ENCODE results near the gene METTL16.
"Not testable (repeated sequence)": the region's sequence is repeated elsewhere in the genome, so short reads cannot be mapped to it uniquely, and the experiment has no call there.

METTL16 gene

DNA sequence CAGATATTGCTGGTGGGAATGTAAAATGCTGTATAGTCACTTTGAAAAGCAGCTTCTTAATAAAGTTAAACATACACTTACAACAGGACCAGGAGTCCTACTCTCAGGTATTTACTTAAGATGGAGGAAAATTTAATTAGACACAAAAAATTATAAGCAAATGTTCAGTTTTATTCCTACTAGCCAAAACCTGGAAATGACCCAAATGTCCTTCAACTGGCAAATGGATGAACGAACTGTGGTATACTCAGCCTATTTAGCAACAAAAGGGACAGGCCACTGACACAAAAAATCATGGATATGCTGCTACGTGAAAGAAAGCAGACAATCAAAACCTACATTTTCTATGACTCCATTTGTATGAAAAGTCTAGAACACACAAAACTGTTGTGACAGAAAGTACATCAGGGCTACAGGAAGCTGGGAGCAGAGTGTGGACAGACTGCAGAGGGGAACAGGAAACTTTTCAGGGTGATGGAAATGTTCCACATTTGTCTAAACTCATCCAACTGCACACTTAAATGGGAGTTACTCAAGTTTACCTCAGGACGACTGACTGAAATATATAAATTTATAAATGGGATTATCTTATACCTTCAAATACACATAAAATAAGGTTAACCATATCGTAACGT, 61.6 kb downstream of the METTL16 start:
- DNase-seq (ENCODE audit: low read depth), result no peak

DNA sequence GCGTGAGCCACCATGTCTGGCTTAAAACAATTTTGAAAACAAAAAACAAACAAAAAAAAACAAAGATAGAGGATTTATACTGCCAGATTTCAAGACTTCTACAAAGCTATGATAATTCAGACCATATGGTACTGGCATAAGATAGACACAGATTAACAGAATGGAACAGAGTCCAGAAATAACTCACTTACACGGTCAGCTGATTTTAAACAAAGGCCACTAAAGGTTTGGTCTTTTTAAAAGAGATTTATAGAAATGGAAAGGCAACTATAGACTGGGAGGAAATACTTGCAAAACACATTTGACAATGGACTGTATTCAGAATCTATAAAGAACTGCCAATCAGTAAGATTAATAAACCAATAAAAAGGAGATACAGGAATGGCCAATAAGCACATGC, 62.2 kb downstream of the METTL16 start:
- no peak for DNase-seq (ENCODE audit: low read depth)

DNA sequence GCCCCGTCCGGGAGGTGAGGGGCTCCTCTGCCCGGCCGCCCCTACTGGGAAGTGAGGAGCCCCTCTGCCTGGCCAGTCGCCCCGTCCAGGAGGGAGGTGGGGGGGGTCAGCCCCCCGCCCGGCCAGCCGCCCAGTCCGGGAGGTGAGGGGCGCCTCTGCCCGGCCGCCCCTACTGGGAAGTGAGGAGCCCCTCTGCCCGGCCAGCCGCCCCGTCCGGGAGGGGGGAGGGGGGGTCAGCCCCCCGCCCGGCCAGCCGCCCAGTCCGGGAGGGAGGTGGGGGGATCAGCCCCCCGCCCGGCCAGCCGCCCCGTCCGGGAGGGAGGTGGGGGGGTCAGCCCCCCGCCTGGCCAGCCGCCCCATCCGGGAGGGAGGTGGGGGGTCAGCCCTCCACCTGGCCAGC, 64.2 kb downstream of the METTL16 start:
- not testable (repeated sequence) for DNase-seq (ENCODE audit: low read depth)

DNA sequence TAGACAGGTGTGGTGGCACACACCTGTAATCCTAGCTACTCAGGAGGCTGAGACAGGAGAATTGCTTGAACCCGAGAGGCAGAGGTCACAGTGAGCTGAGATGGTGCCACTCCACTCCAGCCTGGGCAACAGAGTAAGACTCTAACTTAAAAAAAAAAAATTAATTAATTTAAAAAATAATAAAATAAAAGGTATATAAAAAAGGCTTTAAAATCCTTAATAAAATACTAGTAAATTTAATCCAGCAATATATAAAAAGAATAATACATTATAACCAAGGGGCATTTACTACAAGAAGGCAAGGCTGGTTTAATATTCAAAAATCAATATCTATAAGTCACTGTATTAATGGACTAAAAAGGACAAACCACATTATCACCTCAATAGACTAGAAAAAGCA, 66.0 kb downstream of the METTL16 start:
- no peak for DNase-seq (ENCODE audit: low read depth)

DNA sequence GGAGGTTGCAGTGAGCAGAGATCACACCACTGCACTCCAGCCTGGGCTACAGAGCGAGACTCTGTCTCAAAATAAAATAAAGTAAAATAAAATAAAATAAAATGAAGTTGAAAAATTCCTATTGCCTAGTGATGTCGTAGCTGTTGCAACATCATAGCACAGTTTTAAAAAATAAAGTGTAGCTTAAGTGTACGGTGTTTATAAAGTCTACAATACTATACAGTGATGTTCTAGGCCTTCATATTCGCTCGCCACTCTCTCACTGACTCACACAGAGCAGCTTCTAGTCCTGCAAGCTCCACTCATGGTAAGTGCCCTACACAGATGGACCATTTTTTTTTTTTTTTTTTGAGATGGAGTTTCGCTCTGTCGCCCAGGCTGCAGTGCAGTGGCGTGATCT, 67.3 kb downstream of the METTL16 start:
- DNase-seq (ENCODE audit: low read depth), result no peak

DNA sequence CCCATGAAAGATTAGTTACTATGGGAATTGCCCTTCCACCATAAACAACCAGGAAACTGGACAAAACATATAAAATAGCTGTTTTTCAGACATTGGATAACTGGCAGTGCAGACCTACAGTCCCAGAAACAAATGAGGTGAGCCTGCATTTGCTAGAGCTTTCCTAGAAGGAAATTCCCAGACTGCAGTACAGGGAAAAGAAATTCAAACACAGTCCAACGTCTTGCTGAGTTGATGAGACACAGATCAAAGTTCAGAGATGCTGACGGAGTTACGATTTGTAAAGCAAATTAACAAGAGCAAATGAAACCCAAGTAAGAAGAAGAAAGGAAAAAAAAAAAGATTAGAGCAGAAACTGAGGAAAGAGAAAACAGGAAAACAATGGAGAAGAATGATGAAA, 69.5 kb downstream of the METTL16 start:
- no peak for DNase-seq (ENCODE audit: low read depth)

DNA sequence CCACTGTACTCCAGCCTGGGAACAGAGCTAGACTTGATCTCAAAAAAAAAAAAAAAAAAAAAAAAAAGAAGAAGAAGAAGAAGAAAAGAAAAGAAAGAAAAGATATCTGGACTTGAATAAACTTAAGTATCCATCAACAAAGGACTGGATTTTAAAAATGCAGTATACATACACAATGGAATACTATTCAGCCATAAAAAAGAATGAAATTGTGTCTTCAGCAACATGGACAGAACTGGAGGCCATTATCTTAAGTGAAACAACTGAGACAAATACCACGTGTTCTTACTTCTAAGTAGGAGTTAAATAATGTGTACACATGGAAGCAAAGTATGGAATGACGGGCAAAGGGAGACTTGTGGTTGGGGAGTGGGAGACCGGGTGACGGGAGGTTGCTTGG, 70.8 kb downstream of the METTL16 start:
- no peak for DNase-seq (ENCODE audit: low read depth)

DNA sequence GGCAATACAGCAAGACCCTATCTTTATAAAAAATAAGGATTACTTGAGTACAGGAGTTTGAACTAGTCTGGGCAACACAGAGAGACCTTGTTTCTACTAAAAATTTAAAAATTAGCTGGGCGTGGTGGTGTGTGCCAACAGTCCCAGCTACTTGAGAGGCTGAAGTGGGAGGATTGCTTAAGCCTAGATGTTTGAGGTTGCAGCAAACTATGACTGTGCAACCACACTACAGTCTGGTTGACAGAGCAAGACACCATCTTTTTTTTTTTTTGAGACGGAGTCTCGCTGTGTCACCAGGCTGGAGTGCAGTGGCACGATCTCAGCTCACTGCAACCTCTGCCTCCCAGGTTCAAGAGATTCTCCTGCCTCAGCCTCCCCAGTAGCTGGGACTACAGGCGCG, 71.7 kb downstream of the METTL16 start:
- DNase-seq (ENCODE audit: low read depth), result not testable (repeated sequence)

DNA sequence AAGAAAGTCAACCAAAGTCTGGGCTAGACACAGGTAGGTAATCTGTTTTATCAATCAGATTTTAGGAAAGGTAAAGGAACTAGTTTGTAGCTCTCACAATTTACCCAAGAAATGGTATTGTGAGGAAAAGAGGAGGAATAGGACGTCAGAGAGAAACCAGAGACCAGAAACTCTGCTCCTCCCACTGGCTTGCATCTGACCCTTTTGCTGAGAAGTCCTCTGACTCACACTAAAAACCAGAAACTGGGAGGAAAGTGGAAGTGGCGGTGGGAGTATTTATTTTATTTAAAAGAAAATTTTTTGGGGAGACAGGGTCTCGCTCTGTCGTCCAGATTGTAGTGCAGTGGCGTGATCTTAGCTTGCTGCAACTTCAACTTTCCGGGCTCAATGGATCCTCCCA, 72.9 kb downstream of the METTL16 start:
- DNase-seq (ENCODE audit: low read depth), result no peak

DNA sequence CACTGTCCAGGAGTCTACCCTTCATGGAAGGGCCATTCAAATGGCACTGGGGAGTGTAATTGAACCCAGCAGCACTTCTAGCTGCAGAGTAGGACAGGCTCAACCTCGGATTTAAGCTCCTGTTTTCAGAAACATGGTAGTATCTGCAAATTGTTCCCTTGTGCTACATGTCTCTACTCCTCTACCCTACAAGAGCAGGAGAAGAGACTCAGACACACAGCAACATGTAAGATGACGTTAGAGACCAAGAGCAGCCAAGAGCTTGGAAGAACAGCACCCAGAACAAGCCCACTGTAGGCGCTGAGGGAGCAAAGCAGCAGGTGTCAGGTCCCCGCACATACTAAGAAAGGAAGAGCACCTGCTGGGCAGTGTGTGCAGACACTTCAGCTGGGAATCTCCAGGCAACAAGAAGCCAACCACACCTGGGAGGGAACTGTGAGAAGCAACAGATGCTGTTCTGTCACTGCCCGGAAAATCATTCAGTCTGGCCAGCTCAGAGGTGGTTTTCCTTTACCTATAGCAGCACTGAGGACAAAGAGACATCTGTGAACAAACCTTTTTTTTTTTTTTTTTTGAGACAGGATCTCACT, 75.3 kb downstream of the METTL16 start:
- no peak for DNase-seq (ENCODE audit: low read depth)

DNA sequence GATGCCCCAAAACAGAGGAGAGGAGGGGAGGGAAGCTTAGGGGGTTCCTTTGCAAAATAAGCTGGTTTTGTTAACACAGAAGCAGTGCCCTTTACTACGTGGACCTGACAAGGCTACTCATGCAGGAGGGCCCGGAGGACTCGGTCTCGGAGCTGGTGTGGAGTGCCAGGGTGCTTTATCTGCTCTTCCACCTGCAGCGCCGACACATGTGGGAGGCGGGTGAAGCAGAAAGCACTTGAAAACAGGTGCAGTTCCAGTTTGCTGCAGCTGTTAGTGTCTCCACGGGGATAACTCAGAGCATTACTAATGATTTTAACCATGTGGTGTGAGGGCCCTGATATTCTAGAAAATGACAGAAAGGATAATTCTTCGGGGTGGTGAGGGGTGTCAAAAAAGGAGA, 75.8 kb downstream of the METTL16 start:
- no peak for DNase-seq (ENCODE audit: low read depth)

DNA sequence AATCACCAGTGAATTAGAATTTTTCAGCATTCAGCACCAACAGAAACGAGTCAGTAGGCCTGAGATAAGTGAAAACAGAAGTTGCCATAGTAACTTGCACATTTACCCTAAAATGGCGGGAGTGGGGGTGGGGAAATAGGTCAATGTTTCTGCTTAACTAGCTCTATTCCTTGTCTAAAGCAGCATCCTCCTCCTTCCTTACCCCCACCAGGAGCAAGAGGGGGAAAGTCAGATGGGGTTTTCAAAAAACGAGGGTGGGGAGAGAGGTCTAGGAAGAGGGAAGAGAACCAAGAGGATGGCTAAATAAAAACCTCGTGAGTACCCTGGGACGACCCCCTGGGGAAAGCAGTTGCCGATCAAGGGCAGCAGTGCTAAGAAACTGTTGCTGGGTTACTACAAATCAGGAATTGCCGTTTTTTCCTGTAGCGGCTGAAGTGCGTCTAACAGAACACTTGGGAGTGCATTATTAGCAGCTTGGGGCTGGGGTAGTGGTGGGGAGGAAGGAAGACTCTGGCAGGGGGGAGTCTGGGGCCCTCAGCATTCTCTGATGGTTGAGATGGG, 76.4 kb downstream of the METTL16 start:
- DNase-seq (ENCODE audit: low read depth), result no peak

DNA sequence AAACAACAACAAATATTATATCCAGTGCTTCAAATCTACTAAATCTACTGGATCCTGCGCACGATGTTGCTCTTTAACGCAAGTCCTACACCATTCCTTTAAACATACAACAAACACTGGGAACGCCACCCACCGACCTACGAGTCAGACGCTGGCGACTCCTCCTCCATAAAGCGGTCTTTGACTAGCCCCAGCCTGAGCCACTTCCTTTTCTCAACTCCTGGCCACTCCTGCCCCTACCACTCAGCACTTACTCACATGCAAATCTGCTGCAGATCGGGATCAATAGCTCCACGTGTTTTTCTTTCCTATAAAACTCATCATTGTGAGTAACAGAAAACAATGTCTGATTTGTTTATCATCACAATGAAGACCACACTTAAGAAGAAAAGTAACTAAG, 78.0 kb downstream of the METTL16 start:
- DNase-seq (ENCODE audit: low read depth), result no peak

DNA sequence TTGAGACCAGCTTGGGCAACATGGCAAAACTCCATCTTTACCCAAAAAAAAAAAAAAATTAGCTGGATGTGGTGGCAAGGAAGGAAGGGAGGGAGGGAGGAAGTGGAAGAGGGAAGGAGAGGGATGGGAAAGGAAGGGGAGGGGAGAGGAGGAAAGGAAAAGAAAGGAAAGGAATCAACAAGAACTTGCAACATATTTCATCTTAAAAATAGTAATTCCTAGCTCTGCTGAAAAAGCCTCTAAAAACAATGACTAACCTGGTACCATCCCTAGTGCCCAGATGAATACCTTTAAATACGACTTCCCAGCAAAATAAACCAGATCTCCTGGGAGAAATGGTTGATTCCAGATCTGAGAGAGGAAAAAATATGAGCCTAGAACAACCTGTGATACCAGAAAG, 83.8 kb downstream of the METTL16 start:
- DNase-seq (ENCODE audit: low read depth), result no peak

DNA sequence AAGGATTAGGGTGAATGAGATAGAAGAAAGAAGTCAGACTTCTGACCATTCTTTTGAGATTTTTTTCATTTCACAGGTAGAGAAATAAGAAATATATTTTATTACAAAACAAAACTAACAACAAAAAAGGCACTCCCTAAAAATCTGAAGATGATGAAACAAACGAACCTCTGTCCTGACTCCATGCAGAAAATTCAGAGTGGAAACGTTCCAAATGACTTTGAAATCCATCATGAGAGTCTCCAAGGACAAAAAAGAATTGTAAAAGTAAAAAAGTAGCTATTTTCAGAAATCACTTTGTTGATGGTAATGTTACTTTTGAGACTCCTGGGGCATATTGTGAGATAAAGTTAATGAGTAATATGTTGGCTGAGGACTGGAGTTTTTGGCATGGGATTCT, 84.5 kb downstream of the METTL16 start:
- DNase-seq (ENCODE audit: low read depth), result no peak

DNA sequence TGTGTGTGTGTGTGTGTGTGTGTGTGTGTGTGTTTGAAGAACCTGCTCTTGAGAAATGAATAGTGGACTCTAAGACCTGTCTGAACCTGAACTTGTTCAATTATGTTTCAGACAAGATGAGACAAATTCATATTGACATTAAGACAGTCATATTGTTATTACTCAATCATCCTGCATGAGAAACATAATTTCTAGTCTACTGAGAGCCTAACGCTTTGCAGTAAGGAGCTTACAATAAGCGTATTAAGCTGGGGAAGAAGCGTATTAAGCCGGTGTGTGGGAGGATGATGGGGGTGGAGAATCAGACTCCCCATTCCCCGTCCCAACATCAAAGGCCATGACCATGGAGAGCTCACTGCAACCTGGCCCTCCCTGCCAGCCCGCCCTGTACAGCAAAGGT, 88.4 kb downstream of the METTL16 start:
- no peak for DNase-seq (ENCODE audit: low read depth)

DNA sequence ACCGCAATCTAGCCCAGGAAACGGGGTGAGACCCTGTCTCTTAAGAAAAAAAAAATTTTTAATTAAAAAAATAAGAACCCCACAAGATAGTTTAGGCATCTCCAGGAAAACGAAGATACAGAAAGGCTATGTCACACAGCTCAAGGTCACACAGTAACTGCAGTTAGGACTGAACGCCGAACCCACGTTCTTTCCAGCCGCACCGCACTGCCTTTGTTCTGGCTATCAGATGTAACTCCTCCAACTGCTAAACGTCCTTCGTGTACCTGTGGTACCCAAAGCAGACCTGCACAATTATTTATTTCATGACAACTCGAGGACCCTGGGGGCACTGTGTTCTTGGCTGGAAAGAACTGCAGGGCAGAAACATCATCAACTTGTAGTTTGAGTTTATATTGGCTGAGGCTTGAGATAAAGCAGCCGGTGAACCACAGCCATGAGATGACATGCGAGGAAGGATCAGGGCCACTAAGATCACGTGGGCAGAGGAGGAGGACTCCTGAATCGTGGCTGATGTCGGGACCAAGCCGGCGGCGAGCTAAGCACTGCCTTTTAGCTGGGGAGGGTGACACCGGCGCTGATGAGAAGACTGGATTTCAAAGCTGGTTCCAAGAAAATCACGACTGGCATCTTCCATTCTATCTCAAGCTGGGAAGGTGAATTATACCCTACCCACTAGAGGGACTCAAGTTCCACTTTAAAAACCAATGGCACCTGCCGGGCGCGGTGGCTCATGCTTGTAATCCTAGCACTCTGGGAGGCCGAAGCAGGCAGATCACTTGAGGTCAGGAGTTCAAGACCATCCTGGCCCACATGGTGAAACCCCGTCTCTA, 90.2 kb downstream of the METTL16 start:
- DNase-seq (ENCODE audit: low read depth), result no peak

DNA sequence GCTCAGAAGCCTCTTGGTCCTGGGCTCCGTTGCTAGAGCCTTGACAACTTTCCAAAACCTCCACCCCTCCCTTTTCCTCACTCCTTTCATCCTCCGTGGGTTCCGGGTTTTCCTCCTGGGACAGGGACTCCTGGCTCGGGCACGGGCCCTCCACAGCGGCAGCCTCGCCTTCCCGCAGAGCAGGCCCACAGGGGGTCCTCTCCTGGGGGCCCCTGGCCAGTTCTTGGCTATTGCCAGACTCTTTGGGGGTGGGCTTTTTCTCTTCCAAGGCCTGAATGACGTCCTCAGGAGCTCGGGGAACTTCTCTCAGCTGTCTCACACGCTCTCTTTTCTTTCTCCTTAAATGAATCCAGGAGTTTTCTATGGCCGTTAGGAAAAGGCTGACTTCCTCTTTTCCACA, 91.5 kb downstream of the METTL16 start:
- no peak for DNase-seq (ENCODE audit: low read depth)

DNA sequence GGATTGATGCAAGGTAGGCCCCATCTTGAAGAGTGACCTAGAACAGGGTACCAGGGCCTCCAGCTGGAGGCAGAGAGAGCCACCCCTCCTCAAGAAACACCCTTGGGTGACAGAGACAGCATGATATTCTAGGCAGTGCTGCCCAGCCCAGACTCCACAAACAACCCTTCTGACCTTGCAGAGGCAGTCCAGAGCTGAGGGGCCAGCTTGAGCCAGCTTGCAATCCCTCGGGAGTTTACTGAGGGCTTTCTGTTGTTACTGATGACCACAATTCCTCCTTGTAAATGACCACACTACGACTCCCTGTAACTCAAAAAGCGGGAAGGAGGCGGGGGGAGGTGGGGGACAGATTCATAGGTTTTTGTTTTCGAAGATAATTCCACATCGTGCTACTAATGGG, 92.2 kb downstream of the METTL16 start:
- no peak for DNase-seq (ENCODE audit: low read depth)

DNA sequence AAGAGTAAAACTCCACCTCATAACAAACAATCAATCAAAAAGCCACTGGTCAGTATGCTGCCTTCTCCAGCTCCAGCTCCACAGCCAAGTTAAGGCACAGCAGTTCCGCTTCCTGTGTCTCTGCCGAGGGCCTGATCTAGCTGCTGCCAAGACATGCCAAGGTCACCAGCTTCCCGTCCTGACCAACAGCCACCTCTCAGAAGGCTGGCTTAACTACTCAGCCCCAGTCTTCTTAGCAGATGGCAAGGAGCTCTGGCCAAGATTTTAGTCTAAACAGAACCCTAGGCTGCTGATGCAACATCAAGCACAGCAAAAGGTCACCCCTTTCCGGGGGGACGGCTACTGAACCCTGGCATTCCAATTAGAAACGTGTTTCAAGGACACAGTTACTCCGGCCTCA, 93.1 kb downstream of the METTL16 start:
- DNase-seq (ENCODE audit: low read depth), result no peak

DNA sequence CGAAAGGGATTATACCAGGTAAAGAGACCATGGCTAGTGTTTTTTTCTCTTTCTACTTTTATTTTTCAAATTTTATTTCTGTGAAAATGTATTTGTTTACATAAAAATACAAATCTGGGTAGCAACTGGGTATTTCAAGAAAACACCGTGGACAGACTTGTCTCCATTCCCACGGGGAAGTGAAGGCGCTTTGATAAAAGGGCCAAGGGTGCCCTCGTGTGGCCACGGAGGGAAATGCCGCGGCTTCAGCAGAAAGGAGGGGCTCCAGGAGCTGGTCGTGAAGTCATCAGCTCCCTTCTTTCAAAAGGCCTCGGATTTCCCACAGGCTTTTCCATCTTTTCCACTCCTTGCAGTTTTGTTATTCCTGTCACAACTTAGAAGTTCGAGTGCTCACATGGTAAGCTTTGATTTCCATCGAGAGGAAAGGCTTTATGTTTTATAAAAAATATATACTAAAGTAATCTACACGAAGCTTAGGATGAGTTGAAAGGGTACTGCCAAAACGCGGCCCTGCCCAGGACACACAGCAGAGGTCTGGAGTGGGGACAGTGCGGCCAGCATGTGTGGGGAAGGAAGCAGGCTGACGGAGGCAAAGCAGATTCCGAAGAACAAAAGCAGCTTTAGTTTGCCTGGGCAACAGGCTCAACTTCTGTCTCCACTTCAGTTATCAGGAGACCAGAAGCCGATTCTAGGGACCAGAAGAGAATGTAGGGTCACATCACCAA, 95.5 kb downstream of the METTL16 start:
- peak; percentile 63 for DNase-seq (ENCODE audit: low read depth)

DNA sequence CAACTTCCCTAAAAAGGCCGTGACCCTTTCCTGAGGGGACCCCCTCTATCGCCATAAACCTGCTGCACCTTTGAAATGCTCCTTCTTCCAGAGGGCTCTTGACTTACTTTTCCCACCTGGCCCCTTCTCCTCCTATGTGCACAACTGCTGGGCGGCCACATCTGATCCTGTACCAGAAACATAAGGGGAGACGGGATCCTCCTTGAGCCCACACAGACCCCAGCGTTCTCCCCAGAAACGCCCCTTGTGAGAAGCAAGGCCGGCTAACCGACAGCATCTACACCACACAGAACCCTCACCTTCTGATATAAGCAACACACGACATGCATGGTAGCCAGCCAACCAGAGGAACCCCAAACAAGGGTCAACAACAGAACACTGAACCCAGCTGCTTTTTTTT, 96.6 kb downstream of the METTL16 start:
- no peak for DNase-seq (ENCODE audit: low read depth)

Data from T-helper 22 cell (primary cell).